SK-N-DZ (cell line): ENCODE measurements around the gene PELI3. TPM values are rescaled to one million over a fixed set of nuclear protein-coding genes. Genes with fewer than 3 reads are reported as not detected.
"Not testable (repeated sequence)": the region's sequence is repeated elsewhere in the genome, so short reads cannot be mapped to it uniquely, and the experiment has no call there.

Experiments
- DNase-seq: peaks from one replicate; pipeline ENCODE4 v3.0.0-alpha.2; 2015; ENCODE audit warnings: low spot score
- polyA plus RNA-seq, 2 experiments: library from polyadenylated mRNA; depleted of rRNA; stranded (reverse); fragments of >200 nt; gene quantifications; 2 replicates each; pipeline ENCODE4 v1.2.3, GENCODE V29; 2014

PELI3 gene
- 10.7 and 11.0 TPM in 2 replicates for polyA plus RNA-seq (2014; cell fraction: cytosol; rRNA removed)
- 6.0 and 7.4 TPM in 2 replicates for polyA plus RNA-seq (2014; cell fraction: nucleus; rRNA removed)

GRCh38 chr11:66466225-66467033, at the start of gene PELI3:
Gene PELI3 (plus strand): TSS chr11:66466905. CDS start chr11:66468129, 1,224 bp downstream.
- peak; percentile 88 for DNase-seq

GRCh38 chr11:66417000-66417399, 49.7 kb upstream of the PELI3 start:
- no peak for DNase-seq

- peak; percentile 48 for DNase-seq
These were observed 48.3 kb upstream of the PELI3 start for GRCh38 chr11:66418168-66418985.

- DNase-seq = no peak
These were observed 47.8 kb upstream of the PELI3 start for GRCh38 chr11:66418986-66419308.

- DNase-seq = peak; percentile 57
These were observed 46.9 kb upstream of the PELI3 start for GRCh38 chr11:66419825-66420224.

- peak; percentile 57 for DNase-seq
These were observed 45.8 kb upstream of the PELI3 start, which contains the start of gene NPAS4 for GRCh38 chr11:66420671-66421476. Gene NPAS4 (plus strand): TSS chr11:66421035. CDS start chr11:66421180, 145 bp downstream.

- peak; percentile 68 for DNase-seq
These were observed 45.1 kb upstream of the PELI3 start for GRCh38 chr11:66421492-66422205.

- DNase-seq = no peak
These were observed 40.4 kb upstream of the PELI3 start for GRCh38 chr11:66426314-66426713.

GRCh38 chr11:66428933-66429332, 37.8 kb upstream of the PELI3 start:
- no peak for DNase-seq

GRCh38 chr11:66429983-66430602, 36.6 kb upstream of the PELI3 start:
- peak; percentile 70 for DNase-seq

- DNase-seq = not testable (repeated sequence)
These were observed 35.4 kb upstream of the PELI3 start for GRCh38 chr11:66431287-66431686.

- not testable (repeated sequence) for DNase-seq
These were observed 34.8 kb upstream of the PELI3 start for GRCh38 chr11:66431871-66432329.

GRCh38 chr11:66432597-66432996, 34.1 kb upstream of the PELI3 start:
- DNase-seq = no peak

- DNase-seq = no peak
These were observed 28.7 kb upstream of the PELI3 start for GRCh38 chr11:66437979-66438503.

GRCh38 chr11:66438504-66439466, 27.9 kb upstream of the PELI3 start, which contains the start of gene MRPL11:
Gene MRPL11 (minus strand): TSS chr11:66438848. CDS start chr11:66438754, 94 bp downstream.
- peak; percentile 96 for DNase-seq

- DNase-seq = peak; percentile 75
These were observed 26.4 kb upstream of the PELI3 start for GRCh38 chr11:66440101-66440939.

- not testable (repeated sequence) for DNase-seq
These were observed 25.8 kb upstream of the PELI3 start for GRCh38 chr11:66440940-66441282.

- no peak for DNase-seq
These were observed 23.1 kb upstream of the PELI3 start for GRCh38 chr11:66443602-66444001.
